Measurements from ENCODE around the gene ECD. TPM values are rescaled to one million over a fixed set of nuclear protein-coding genes. Genes with fewer than 3 reads are reported as not detected.

Gene ECD
- 43.1 and 43.5 TPM in 2 replicates for total RNA-seq

DNA sequence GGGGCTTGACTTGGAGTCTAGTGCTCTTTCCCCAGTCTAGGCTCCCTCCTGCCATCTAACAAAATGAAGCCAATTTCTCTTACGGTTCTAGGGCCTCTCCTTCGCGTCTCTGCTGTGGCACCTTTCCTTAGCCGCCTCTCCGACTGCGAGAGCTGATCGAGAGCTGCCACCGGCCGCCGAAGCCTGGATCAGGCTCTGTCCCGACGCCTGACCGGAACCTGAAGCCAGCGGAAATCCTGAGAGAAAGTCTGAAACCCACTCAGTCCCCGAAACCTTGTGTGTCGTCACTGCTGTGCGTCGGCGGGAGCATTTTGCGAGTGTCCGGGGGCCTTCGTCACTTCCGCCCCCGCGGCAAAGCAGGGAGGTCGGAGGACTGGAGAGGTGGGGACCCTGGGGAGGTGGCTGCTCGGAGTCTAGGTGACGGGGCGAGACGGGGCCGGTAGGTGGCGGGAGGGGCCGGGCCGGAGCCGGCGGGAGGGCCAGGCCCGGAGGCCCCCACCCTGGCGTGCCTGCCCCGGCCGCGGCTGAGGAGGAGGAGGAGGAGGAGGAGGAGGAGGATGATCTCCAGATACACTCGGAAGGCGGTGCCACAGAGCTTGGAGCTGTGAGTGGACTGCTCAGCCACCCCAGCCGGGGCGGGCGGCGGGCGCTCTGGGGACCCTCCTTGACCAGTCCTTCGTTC, at the start of gene ECD, which contains the start of gene FAM149B1:
Gene ECD (minus strand): TSS at position 226 of the 682 bp plus-strand sequence. CDS start 4,071 bp downstream, outside the sequence.
Gene FAM149B1 (plus strand): TSS at position 337 of the 682 bp plus-strand sequence. CDS start 221 bp downstream, at position 558.

DNA sequence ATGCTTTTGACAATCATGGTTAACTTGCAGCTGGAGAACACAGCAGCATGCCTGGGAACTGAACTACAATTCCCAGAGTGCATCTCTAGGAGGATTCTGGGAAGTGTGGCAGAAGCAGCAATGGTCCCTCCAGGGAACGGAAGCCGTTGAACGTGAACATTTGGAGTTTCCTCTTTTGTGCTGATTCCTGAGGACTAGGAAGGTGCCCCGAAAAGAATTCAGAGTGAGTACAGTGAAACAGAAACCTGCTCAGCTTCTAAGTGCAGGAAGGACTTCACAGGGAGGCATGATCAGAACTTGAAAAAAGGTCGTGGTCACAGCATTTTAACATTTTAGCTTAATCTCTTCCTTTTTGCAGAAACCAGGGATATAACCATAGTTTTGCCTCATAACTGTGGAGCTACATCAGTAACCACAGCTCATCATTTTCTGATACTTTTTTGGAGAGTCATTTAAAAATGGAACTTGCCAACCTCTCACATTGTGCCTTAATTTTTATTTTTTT, 57.4 kb downstream of the ECD start, which contains the start of gene NUDT13:
Gene NUDT13 (plus strand): TSS at position 111 of the 505 bp plus-strand sequence. CDS start 3,911 bp downstream, outside the sequence.

DNA sequence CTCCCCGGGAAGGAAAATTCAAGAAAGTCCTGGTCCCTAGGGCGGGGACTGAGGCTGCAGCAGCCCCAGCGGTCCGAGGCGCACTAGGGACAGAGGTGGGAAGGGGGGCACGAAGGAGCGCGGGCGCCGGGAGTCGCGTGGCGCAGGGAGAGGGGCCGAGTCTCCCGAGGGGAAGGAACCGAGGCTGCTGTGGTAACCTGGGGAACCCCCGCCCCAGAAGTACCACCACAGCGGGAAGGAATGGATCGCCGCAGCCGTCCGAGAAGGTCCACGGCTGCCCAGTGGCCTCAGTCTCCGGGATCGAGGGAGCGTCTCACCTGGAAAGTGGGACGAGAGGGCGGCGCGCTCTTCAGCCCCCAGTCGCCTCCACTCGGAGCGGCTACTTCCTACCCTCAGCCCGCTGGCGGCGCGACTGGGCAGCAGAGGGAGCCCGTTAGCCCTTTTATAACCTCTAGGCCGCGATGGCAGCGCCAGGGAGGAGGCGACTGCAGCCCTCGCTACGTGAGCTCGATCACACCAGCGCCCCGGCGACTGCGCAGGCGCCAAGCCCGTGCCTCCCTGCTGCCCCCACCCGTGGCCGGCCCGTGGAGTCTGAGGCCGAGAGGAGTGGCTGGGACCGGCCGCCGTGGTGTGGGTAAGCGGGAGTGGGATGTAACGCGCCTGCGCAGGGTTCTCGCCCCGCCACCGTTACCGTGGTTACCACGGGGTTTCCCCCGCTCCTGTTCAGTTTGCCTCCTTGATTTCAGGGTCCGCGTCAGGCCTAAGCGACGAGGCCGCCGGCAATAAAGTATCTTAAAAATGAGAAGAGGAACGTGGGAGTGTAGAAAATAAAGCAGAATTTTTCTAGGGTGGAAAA, 71.1 kb downstream of the ECD start, which contains the start of gene P4HA1:
Gene P4HA1 (minus strand): TSS at position 418 of the 856 bp plus-strand sequence. CDS start 21,983 bp downstream, outside the sequence.

Small RNAs within 50 kb of the gene (small RNA-seq; reads per million reads assigned to genes)
- gene RF00019 (not detected), gene SNORA11F (407 reads per million, percentile 99 among the genes with 10 or more reads in this experiment)

Other genes starting within 250 kb of the ECD start
- 0.11 TPM in 1 of 2 replicates, not detected in the other for gene PLA2G12B, start 213.2 kb downstream of the ECD start, total RNA-seq
- 437 and 474 TPM in 2 replicates for gene P4HA1, start 71.1 kb downstream of the ECD start, total RNA-seq
- 1.8 and 2.2 TPM in 2 replicates for gene NUDT13, start 57.6 kb downstream of the ECD start, total RNA-seq
- gene FAM149B1, start 111 bp upstream of the ECD start, total RNA-seq: 34.0 and 37.4 TPM in 2 replicates
- 15.8 and 19.9 TPM in 2 replicates for gene DNAJC9, start 79.2 kb upstream of the ECD start, total RNA-seq
- 74.5 and 81.9 TPM in 2 replicates for gene MRPS16, start 84.6 kb upstream of the ECD start, total RNA-seq
- gene CFAP70, start 190.9 kb upstream of the ECD start, total RNA-seq: 1.8 and 3.6 TPM in 2 replicates
- gene ANXA7, start 246.1 kb upstream of the ECD start, total RNA-seq: 145 and 163 TPM in 2 replicates